ENCODE data around the gene OPRM1.
"Not testable (repeated sequence)": the region's sequence is repeated elsewhere in the genome, so short reads cannot be mapped to it uniquely, and the experiment has no call there.

OPRM1 gene

DNA sequence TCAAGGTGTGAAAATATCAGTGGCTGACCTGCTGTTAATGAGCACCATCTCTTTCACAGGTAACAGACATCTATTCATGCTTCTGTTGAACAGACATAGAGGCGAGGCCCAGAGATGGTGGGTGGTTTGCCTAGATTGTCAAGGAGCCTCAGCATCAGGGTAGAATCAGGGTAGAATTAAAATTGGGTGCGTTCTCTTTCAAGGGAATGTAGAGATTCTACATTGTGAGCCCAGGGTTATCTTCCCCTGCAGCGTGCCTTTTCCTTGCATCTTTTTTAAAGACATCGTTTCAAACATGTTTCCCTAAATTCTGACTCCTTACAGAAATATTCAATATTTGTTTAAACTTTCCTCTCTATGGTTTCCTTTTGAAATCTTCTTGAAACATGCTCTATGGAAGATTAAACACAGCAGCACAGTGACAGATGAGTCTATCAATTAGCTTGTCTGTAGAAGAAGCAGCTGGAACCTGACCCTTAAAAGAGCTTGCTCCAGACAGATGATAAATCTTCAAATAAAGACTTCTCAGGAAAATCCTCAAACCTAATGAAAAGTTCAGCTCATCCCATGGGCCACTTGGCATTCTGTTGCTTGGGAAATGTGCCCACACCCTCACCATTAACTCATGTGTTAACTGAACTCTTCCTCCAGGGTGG is 197.7 kb downstream of the OPRM1 start:
- WGBS (ENCODE audit: insufficient coverage, insufficient read length) = no CpG with 5 or more reads among the region's 4 CpGs

DNA sequence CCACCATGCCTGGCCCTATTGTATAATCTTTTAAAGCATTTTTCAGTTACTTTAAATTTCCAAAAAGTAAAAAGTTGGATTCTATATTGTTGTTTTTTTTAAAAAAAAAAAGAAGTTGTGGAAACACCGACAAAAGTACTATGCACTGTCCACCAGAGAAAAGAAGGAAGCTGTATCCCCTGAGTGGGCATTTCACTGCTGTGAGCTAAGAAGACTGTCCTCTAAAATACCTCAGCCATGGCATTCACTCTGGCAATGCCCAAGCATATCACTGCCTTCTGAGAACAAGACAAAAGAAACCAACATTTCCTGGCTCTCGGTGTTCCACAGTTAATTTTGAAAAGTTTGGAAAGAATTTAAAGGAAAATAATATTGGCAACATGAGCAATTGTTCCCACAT is 199.8 kb downstream of the OPRM1 start:
- H3K4me1 ChIP-seq (ENCODE audit: control insufficient read depth, insufficient read depth, low read length) = no peaks in the 10 kb centered on the region; the same call in 1 of the 2 replicates
- no peak overlapping the region for H3K4me3 ChIP-seq (ENCODE audit: low read length)
- DNase-seq (ENCODE audit: low read depth, low spot score) = no peak
- H3K27ac ChIP-seq (ENCODE audit: low read length) = no peak overlapping the region
- H3K9me3 ChIP-seq (ENCODE audit: control insufficient read depth, insufficient read depth, low read length) = no peaks in the 10 kb centered on the region
- no CpG with 5 or more reads among the region's 2 CpGs for WGBS (ENCODE audit: insufficient coverage, insufficient read length)
- H3K36me3 ChIP-seq (ENCODE audit: control insufficient read depth, insufficient read depth, low read length) = no peaks in the 10 kb centered on the region
- no peaks in the 10 kb centered on the region for H3K27me3 ChIP-seq (ENCODE audit: control insufficient read depth, insufficient read depth, low read length)

More for the DNA sequence above, 197.7 kb downstream of the OPRM1 start:
- no peak overlapping the region for H3K27ac ChIP-seq (ENCODE audit: low read length)
- H3K4me3 ChIP-seq (ENCODE audit: low read length) = no peak overlapping the region
- no peaks in the 10 kb centered on the region for H3K4me1 ChIP-seq (ENCODE audit: control insufficient read depth, insufficient read depth, low read length)
- H3K9me3 ChIP-seq (ENCODE audit: control insufficient read depth, insufficient read depth, low read length) = no peaks in the 10 kb centered on the region
- H3K36me3 ChIP-seq (ENCODE audit: control insufficient read depth, insufficient read depth, low read length) = no peaks in the 10 kb centered on the region
- DNase-seq (ENCODE audit: low read depth, low spot score) = no peak
- H3K27me3 ChIP-seq (ENCODE audit: control insufficient read depth, insufficient read depth, low read length) = no peaks in the 10 kb centered on the region

DNA sequence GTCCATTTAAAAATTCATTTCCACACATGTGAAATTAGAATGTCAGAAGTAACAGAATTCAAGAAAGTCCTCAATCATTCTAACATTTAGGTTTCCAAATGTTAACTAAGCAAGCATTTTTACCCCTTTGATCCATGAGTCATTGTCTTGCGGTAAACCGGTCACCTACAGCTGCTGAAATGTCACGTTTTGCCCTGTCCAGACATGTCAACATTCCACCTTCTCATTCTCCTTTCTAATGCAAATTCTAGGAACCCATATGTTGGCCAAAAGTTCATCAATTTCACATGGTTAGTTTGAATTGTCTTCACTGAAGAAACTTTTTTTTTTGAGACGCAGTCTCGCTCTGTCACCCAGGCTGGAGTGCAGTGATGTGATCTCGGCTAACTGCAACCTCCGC is 200.4 kb downstream of the OPRM1 start:
- Histone ChIP-seq H3K9me3 (ENCODE audit: control insufficient read depth, insufficient read depth, low read length) (no peaks in the 10 kb centered on the region), H3K36me3 (ENCODE audit: control insufficient read depth, insufficient read depth, low read length) (no peaks in the 10 kb centered on the region), H3K4me1 (ENCODE audit: control insufficient read depth, insufficient read depth, low read length) (no peaks in the 10 kb centered on the region; the same call in 1 of the 2 replicates), H3K27me3 (ENCODE audit: control insufficient read depth, insufficient read depth, low read length) (no peaks in the 10 kb centered on the region), H3K27ac (ENCODE audit: low read length) (no peak overlapping the region), H3K4me3 (ENCODE audit: low read length) (no peak overlapping the region)
- WGBS (ENCODE audit: insufficient coverage, insufficient read length) = no CpG with 5 or more reads among the region's 7 CpGs
- no peak for DNase-seq (ENCODE audit: low read depth, low spot score)

DNA sequence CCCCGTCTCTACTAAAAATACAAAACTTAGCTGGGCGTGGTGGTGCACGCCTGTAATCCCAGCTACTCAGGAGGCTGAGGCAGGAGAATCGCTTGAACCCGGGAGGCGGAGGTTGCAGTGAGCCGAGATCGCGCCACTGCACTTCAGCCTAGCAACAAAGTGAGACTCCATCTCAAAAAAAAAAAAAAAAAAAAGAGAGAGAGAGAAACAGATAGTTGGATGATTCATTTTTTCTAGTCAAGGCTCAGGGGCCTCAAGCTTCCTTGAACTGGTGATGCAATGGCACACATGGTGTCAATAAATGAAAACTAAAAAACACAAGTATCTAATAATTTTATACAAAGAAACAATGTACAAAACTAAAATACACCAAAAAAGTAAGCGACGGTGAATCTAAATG is 202.0 kb downstream of the OPRM1 start:
- H3K27ac ChIP-seq (ENCODE audit: low read length); H3K9me3 ChIP-seq (ENCODE audit: control insufficient read depth, insufficient read depth, low read length); H3K27me3 ChIP-seq (ENCODE audit: control insufficient read depth, insufficient read depth, low read length); H3K4me1 ChIP-seq (ENCODE audit: control insufficient read depth, insufficient read depth, low read length); H3K36me3 ChIP-seq (ENCODE audit: control insufficient read depth, insufficient read depth, low read length); DNase-seq (ENCODE audit: low read depth, low spot score); H3K4me3 ChIP-seq (ENCODE audit: low read length): not testable (repeated sequence)
- WGBS (ENCODE audit: insufficient coverage, insufficient read length) = no CpG with 5 or more reads among the region's 11 CpGs

DNA sequence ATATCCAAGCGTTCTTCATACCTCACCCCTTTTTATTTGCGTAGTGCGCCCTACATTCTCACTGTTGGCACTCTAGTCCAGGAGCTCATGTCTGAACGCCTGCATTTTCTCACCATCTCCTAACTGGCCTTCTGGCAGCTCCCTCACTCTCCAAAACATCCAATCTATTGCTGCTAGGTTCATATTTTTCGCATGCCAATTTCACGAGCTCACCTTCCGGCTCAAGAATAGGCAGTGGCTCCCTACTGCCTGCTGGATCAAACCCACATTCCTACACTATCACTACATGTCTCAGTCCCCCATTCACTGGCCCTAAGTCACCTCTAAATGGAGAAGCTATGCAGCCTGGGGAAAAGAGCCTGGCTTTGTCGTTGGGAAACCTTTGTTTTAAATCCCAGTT is 202.5 kb downstream of the OPRM1 start:
- H3K27ac ChIP-seq (ENCODE audit: low read length) = no peak overlapping the region
- H3K27me3 ChIP-seq (ENCODE audit: control insufficient read depth, insufficient read depth, low read length) = no peaks in the 10 kb centered on the region
- no peaks in the 10 kb centered on the region for H3K36me3 ChIP-seq (ENCODE audit: control insufficient read depth, insufficient read depth, low read length)
- H3K4me1 ChIP-seq (ENCODE audit: control insufficient read depth, insufficient read depth, low read length) = no peaks in the 10 kb centered on the region; the same call in 1 of the 2 replicates
- no CpG with 5 or more reads among the region's 8 CpGs for WGBS (ENCODE audit: insufficient coverage, insufficient read length)
- no peaks in the 10 kb centered on the region for H3K9me3 ChIP-seq (ENCODE audit: control insufficient read depth, insufficient read depth, low read length)
- DNase-seq (ENCODE audit: low read depth, low spot score) = no peak
- H3K4me3 ChIP-seq (ENCODE audit: low read length) = no peak overlapping the region

DNA sequence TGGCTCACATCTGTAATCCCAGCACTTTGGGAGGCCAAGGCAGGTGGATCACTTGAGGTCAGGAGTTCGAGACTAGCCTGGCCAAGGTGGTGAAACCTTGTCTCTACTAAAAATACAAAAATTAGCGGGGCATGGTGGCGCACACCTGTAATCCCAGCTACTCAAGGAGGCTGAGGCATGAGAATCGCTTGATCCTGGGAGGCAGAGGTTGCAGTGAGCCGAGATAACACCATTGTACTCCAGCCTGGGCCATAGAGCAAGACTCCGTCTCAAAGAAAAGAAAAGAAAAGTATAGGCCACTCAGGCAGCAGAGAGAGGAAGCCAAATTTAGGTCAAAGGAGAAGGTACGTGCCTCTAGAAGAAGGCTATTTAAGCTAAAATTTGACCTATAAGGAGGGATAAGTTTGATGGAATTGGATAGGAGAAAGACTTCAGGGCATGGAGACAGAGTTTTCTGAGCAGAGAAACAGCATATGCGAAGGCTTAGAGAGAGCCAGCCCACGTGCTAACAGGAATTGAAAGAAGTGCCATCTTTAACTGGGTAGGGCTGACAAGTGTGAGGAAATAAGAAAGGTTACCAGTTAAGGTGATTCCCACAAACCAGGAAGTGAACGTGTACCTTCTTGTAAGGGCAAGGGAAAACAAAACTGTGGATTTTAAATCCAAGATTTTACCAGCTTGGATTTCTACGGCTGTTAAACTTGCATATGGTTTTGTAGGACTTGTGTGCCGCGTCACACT is 203.7 kb downstream of the OPRM1 start:
- Histone ChIP-seq H3K4me1 (ENCODE audit: control insufficient read depth, insufficient read depth, low read length) (no peaks in the 10 kb centered on the region; the same call in 1 of the 2 replicates), H3K9me3 (ENCODE audit: control insufficient read depth, insufficient read depth, low read length) (no peaks in the 10 kb centered on the region), H3K27me3 (ENCODE audit: control insufficient read depth, insufficient read depth, low read length) (no peaks in the 10 kb centered on the region), H3K4me3 (ENCODE audit: low read length) (no peak overlapping the region), H3K36me3 (ENCODE audit: control insufficient read depth, insufficient read depth, low read length) (no peaks in the 10 kb centered on the region), H3K27ac (ENCODE audit: low read length) (no peak overlapping the region)
- DNase-seq (ENCODE audit: low read depth, low spot score) = no peak
- no CpG with 5 or more reads among the region's 13 CpGs for WGBS (ENCODE audit: insufficient coverage, insufficient read length)

DNA sequence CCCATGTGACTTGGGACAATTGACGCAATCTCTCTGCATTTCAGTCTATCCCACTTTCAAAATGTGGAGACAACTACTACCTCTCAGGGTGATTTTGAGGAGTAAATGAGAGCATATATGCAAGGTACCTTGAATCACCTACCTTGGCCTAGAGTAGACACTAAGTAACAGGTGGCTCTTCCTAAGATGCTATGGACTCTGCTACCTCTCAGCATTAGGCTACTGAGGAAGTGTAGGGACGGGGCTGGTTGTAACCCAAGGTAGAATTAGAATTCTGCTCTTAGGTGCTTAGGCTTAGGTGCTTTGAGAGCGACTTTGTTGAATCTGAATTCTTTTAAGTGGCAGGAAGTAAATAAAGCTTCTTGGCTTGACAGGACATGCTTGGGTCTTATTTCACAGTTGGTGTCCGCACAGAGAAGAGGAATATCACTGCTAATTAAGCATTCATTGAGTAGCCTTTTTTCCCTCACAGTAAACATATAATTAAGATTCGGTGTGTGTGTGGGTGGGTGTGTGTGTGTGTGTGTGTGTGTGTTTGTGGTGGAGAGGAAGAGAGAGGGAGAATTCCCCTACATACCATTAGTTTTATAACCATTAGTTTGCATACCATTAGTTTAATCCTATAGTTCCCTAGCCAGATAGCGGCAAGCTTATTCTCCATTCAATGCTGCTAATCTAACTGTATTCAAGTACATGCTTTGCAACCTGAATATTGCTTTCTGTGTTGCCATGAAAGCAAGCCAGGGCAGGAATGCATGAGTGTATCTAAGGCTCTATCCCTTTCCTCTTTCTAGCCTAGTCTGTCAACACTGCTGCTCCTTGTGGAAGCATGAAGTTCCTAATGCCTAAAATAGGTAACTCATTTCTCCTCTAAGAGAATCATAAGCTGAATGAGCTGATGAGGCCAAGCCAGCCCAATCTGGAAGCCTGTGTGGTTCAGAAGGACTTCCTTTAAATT is 205.0 kb downstream of the OPRM1 start:
- Histone ChIP-seq H3K27ac (ENCODE audit: low read length) (no peak overlapping the region), H3K4me1 (ENCODE audit: control insufficient read depth, insufficient read depth, low read length) (no peaks in the 10 kb centered on the region; the same call in 1 of the 2 replicates), H3K27me3 (ENCODE audit: control insufficient read depth, insufficient read depth, low read length) (no peaks in the 10 kb centered on the region), H3K4me3 (ENCODE audit: low read length) (no peak overlapping the region), H3K36me3 (ENCODE audit: control insufficient read depth, insufficient read depth, low read length) (no peaks in the 10 kb centered on the region), H3K9me3 (ENCODE audit: control insufficient read depth, insufficient read depth, low read length) (no peaks in the 10 kb centered on the region)
- no CpG with 5 or more reads among the region's 6 CpGs for WGBS (ENCODE audit: insufficient coverage, insufficient read length)
- no peak for DNase-seq (ENCODE audit: low read depth, low spot score)

DNA sequence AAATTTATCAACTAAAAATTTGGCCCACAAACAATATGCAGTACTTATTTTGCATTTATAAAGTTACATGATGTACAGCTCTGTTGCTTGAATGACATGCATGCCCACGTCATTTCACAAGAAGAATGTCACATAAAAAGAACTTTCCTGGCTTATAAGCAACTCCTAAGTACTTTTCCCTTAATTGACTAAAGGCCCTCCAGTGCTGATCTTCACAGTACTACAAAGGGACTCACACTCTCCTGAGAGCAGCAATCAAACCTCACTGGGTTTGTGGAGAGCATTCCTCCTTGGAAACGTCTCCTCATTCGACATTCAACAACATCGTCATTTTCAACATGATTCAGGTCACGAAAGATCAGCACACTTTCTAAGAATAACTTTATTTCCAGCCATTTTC is 206.5 kb downstream of the OPRM1 start:
- no peak overlapping the region for H3K4me3 ChIP-seq (ENCODE audit: low read length)
- no peak overlapping the region for H3K27ac ChIP-seq (ENCODE audit: low read length)
- no peaks in the 10 kb centered on the region for H3K27me3 ChIP-seq (ENCODE audit: control insufficient read depth, insufficient read depth, low read length)
- no peaks in the 10 kb centered on the region for H3K9me3 ChIP-seq (ENCODE audit: control insufficient read depth, insufficient read depth, low read length)
- DNase-seq (ENCODE audit: low read depth, low spot score) = no peak
- 50% methylated on average over 2 of the region's 5 CpGs for WGBS (ENCODE audit: insufficient coverage, insufficient read length)
- H3K36me3 ChIP-seq (ENCODE audit: control insufficient read depth, insufficient read depth, low read length) = no peaks in the 10 kb centered on the region
- H3K4me1 ChIP-seq (ENCODE audit: control insufficient read depth, insufficient read depth, low read length) = no peaks in the 10 kb centered on the region; the same call in 1 of the 2 replicates

DNA sequence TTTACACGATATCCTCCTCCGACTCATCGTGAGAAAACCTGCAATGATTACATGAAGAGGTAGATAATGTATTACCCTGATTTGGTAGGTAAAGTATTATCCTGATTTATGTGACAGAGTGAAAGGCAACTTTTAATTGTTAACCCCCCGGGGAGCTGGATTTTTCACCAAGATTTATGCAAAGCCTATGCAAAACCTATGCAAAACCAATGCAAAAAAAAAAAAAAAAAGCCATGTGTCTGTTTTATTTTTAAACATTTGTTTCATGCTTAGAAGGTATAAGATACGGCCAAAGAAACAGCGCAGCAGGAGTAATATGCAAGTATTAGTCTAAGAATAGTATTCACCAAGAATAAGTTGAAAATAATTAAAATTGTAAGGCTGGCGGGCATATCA is 207.7 kb downstream of the OPRM1 start:
- Histone ChIP-seq H3K4me3 (ENCODE audit: low read length) (no peak overlapping the region), H3K27me3 (ENCODE audit: control insufficient read depth, insufficient read depth, low read length) (no peaks in the 10 kb centered on the region), H3K27ac (ENCODE audit: low read length) (no peak overlapping the region), H3K9me3 (ENCODE audit: control insufficient read depth, insufficient read depth, low read length) (no peaks in the 10 kb centered on the region), H3K4me1 (ENCODE audit: control insufficient read depth, insufficient read depth, low read length) (no peaks in the 10 kb centered on the region; the same call in 1 of the 2 replicates), H3K36me3 (ENCODE audit: control insufficient read depth, insufficient read depth, low read length) (no peaks in the 10 kb centered on the region)
- DNase-seq (ENCODE audit: low read depth, low spot score) = no peak
- WGBS (ENCODE audit: insufficient coverage, insufficient read length) = no CpG with 5 or more reads among the region's 7 CpGs

DNA sequence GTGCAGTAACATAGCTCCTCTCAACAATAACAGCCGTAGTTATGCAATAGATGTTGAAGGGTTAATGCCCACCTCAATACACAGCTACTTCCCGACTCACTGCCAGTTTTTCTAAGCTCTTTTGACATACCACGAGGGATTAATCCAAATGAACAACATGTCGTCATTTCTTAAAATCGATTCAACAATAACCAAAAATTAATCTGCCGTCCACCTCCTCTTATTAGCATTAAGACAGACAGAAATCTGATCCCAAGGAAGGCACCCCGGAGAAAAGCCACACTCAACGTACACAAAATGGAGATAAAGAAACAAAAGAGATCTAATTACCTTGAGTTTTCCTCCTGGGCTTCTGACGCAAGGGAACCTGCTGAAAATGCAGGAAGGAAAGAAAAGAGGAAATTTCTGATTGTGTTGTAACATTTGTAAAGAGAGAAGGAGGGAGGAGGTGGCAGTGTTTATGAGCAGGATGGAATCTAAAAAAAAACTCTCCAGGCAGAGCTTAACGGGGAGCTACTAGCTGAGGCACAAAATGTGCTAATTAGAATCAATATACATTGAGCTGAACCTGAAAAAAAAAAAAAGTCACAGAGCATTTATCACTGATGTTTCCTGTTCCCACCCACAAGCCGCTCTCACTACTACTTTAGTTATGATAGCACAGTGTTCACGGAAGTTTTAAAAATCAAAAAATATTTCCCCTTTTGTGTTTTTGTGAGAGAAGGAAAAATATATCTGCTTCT is 208.2 kb downstream of the OPRM1 start:
- H3K4me1 ChIP-seq (ENCODE audit: control insufficient read depth, insufficient read depth, low read length) = no peaks in the 10 kb centered on the region; the same call in 1 of the 2 replicates
- H3K9me3 ChIP-seq (ENCODE audit: control insufficient read depth, insufficient read depth, low read length) = no peaks in the 10 kb centered on the region
- H3K4me3 ChIP-seq (ENCODE audit: low read length) = no peak overlapping the region
- no peaks in the 10 kb centered on the region for H3K27me3 ChIP-seq (ENCODE audit: control insufficient read depth, insufficient read depth, low read length)
- no peak for DNase-seq (ENCODE audit: low read depth, low spot score)
- 100% methylated on average over 3 of the region's 12 CpGs for WGBS (ENCODE audit: insufficient coverage, insufficient read length)
- H3K36me3 ChIP-seq (ENCODE audit: control insufficient read depth, insufficient read depth, low read length) = no peaks in the 10 kb centered on the region
- H3K27ac ChIP-seq (ENCODE audit: low read length) = no peak overlapping the region
